ENCODE results near the gene IGFBP5.

DNA sequence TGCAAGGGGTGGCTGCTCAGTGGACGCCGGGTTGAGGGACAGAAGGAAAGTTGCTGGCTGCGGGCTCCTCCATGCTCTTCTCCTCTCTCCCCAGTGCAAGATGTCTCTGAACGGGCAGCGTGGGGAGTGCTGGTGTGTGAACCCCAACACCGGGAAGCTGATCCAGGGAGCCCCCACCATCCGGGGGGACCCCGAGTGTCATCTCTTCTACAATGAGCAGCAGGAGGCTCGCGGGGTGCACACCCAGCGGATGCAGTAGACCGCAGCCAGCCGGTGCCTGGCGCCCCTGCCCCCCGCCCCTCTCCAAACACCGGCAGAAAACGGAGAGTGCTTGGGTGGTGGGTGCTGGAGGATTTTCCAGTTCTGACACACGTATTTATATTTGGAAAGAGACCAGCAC, 31.5 kb downstream of the IGFBP5 start:
- TF ChIP-seq, protein P1, sequence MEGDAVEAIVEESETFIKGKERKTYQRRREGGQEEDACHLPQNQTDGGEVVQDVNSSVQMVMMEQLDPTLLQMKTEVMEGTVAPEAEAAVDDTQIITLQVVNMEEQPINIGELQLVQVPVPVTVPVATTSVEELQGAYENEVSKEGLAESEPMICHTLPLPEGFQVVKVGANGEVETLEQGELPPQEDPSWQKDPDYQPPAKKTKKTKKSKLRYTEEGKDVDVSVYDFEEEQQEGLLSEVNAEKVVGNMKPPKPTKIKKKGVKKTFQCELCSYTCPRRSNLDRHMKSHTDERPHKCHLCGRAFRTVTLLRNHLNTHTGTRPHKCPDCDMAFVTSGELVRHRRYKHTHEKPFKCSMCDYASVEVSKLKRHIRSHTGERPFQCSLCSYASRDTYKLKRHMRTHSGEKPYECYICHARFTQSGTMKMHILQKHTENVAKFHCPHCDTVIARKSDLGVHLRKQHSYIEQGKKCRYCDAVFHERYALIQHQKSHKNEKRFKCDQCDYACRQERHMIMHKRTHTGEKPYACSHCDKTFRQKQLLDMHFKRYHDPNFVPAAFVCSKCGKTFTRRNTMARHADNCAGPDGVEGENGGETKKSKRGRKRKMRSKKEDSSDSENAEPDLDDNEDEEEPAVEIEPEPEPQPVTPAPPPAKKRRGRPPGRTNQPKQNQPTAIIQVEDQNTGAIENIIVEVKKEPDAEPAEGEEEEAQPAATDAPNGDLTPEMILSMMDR (IDR thresholded peaks at IDR 0.05), result no peak
- no peak for TF ChIP-seq EZH2 (IDR thresholded peaks at IDR 0.05; ENCODE audit: borderline replicate concordance, insufficient read depth, low read depth, low read length, poor library complexity, severe bottlenecking)

All from B cell (primary cell).